GM12891 (cell line): Measurements from ENCODE around the gene AHCYL1.

ENCODE experiments used
- POLR2A ChIP-seq: IDR thresholded peaks from 2 replicates; pipeline ENCODE4 v1.6.1; 2011; ENCODE audit warnings: low read depth, low read length, control low read depth
- POLR2AphosphoS5 ChIP-seq: IDR thresholded peaks from 2 replicates; pipeline ENCODE4 v1.6.1; 2011; ENCODE audit warnings: low read depth, low read length, control low read depth

- TF ChIP-seq POLR2AphosphoS5 (no peak), POLR2A (no peak)
Observed at GRCh38 chr1:109944541-109944940, 40.0 kb upstream of the AHCYL1 start.
